GM19043 (cell line): Measurements from ENCODE around the gene PPID.
"Not testable (repeated sequence)": the region's sequence is repeated elsewhere in the genome, so short reads cannot be mapped to it uniquely, and the experiment has no call there.

Source experiments
- ATAC-seq: cut with Tn5 transposase; IDR thresholded peaks from one replicate; pipeline ENCODE4 v1.9.1; 2021; ENCODE audit warnings: low read depth; ENCODE audit not compliant: unreplicated experiment

Gene PPID

GRCh38 chr4:158739600-158739999 is 16.4 kb upstream of the PPID start:
- ATAC-seq: no peak

DNA sequence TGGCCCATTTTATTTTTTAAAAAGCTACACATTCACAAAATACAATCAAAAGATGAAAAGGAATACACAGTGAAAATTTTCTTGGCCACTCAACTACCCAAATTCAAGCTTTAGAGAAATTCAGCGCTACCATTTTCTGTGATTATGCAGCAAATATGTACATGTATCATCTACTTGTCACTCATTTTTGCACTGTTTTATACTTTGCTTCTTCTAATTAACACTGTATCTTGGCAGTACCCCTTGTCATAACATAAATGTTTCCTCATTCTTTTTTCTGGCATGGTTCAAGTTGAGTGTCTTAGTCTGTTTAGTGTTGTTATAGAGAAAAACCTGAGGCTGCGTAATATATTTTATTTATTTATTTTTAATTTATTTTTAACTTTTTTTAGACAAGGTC is 15.7 kb upstream of the PPID start:
- no peak for ATAC-seq

DNA sequence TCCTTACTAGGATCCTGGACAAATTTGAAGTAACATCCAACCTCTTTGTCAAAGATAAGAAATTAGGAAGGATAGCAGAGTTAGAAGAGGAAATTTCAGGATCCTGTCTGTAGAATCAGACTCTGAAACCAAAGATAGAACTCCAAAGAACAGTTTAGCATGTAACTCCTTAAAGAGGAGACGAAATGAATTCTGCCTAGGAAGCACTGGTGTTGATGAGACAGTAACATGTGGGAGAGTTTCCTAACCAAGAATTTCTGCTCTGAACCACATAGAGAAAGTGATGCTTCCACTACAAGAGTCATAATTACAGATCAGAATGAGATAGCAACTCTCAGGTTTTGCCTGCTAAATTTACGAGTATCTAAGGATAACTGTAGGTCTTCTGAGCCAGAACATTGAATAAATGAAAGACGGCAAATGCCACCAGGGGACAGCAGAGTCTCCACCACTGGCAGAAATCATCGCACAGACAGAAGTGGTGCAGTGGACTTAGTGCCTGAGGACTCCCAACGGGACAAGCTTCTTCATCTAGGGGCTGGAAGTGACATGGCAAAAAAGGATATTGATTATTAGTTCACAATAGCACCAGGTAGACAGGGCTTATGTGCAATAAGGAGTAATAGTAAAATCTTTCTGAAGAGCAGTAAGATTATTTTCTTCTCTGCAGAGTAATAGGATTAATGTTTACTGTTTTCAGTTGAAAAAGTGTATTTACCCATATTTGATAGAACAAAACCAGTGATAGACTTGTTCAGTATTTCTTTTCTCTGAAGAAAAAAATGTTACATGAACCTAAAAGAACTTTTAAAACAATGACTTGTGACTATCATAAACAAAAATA is 6.7 kb upstream of the PPID start:
- ATAC-seq: peak; percentile 91

DNA sequence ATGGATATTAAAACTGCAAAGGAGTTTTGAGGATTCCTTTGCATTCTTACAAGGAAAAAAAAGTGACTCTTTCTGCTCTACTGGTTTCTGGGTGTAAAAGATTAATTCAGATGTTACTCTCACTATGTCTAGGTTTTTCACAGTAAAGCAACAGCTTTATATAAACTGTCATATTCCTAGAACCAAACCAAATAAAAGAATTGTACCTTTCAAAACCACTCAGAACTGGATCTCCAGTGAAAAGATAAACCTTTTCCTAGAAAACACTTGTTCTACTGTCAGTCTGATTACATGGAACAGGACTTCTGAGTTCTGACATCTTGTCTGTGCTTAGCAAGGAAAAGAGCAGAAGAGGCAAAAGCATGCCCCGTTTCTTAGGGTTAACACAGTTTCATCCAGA is 5.0 kb upstream of the PPID start:
- no peak for ATAC-seq

DNA sequence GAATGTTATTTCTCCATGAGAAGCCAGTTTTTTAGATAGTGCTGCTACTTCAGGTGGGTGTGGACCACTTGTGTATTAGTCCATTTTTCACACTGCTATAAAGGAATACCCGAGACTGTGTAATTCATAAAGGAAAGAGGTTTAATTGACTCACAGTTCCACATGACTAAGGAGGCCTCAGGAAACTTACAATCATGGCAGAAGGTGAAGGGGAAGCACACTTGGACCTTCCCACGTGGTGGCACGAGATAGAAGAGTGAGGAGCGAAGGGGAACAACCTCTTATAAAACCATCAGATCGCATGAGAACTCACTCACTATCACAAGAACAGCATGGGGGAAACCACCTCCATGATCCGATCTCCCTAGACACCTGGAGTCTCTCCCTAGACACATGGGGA is 3.4 kb upstream of the PPID start:
- no peak for ATAC-seq

- ATAC-seq: no peak
Observed at GRCh38 chr4:158724637-158725036, 1.4 kb upstream of the PPID start.

GRCh38 chr4:158722291-158722916 is 792 bp downstream of the PPID start:
- ATAC-seq: no peak

DNA sequence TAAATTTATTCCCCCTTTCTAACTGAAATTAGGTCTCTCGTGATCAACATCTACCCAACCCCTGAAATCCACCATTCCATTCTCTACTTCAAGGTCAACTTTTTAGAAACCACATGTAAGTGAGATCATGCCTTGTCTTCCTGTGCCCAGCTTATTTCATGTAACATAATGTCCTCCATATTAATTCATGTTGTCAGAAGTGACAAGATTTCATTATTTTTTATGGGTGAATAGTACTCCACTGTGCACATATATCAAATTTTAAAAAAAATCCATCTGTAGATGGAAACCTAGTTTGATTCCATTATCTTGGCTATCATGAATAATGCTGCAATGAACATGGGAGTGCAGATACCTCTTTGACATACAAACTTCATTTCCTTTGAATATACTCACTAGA is 1.5 kb downstream of the PPID start:
- ATAC-seq: no peak

GRCh38 chr4:158715802-158716201 is 7.4 kb downstream of the PPID start:
- no peak for ATAC-seq

GRCh38 chr4:158714937-158715336 is 8.3 kb downstream of the PPID start:
- no peak for ATAC-seq

DNA sequence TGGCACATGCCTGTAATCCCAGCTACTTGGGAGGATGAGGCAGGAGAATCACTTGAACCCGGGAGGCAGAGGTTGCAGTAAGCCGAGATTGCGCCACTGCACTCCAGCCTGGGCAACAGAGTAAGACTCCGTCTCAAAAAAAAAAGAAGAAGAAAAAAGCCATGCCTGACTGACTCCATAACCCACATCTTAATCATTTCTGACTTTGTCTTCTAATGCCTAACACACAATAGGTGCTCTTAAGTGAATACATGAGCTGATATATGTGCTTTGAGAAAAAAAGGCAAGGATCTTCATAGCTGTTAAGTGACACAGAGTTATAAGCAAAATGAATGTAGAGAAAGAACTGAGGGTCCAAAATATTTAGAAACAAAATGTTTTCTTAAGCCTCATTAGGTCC is 10.6 kb downstream of the PPID start:
- not testable (repeated sequence) for ATAC-seq

- ATAC-seq: no peak
Observed at GRCh38 chr4:158710814-158711213, 12.4 kb downstream of the PPID start.

- no peak for ATAC-seq
Observed at GRCh38 chr4:158704274-158704673, 18.9 kb downstream of the PPID start.

GRCh38 chr4:158688813-158689212 is 34.4 kb downstream of the PPID start:
- ATAC-seq: no peak

DNA sequence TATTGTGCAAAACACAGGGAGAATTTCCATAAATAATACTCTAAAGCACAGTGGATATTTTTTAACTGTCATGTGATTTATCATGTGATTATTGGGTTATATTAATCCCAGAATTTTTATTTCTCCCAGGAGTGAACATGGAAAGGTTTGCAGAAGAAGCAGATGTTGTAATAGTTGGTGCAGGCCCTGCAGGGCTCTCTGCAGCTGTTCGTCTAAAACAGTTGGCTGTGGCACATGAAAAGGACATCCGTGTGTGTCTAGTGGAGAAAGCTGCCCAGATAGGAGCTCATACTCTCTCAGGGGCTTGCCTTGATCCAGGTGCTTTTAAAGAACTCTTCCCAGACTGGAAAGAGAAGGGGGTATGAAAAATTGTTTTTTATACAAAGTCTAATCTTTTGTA is 41.1 kb downstream of the PPID start:
- ATAC-seq: no peak

DNA sequence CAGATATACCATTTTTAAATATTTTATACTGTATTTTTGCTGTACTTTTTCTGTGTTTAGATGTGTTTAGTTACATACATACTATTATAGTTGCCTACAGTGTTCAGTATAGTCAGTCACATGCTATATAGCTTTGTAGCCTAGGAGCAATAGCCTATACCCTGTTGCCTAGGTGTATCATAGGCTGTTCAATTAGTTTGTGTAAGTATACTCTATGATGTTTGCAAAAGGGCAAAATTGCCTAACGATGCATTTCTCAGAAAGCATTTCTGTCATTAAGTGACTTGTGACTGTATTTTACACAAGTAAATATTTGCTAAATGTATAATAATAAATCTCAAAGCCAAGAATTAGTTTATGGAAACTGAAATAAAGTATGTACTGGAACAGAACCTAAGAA is 41.6 kb downstream of the PPID start:
- no peak for ATAC-seq

- ATAC-seq: no peak
Observed at GRCh38 chr4:158678767-158679166, 44.4 kb downstream of the PPID start.

- no peak for ATAC-seq
Observed at GRCh38 chr4:158676076-158676475, 47.1 kb downstream of the PPID start.

DNA sequence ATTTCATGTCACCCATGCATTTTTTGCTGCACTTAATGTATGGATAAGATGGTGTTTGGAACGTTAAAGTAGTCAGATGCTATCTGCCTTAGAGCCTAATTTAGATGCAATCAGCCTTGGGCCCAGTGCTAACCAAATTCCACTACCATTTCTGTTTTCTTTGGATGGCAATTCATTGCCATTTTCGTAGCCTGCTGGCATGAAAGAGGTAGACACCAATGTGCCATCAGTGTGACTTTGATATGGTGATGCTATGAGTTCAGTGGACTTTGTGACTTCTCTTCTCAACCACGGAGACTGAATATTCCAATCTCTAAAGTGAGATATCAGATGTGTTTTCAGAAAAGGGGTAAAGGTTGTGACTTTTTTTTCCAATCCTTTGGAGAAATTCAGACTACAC is 49.6 kb downstream of the PPID start:
- no peak for ATAC-seq

- ATAC-seq: peak; percentile 81
Observed at GRCh38 chr4:158671915-158672806, 51.0 kb downstream of the PPID start, which contains the start of gene ETFDH. TSS of gene ETFDH (plus strand) at chr4:158672296. CDS start at chr4:158672457, 161 bp downstream.

GRCh38 chr4:158671665-158671914 is 51.6 kb downstream of the PPID start, which contains the start of gene C4orf46:
TSS of gene C4orf46 (minus strand) at chr4:158671887. CDS start at chr4:158671801, 86 bp downstream.
- no peak for ATAC-seq
